ENCODE data around the gene MAGI2.

DNA sequence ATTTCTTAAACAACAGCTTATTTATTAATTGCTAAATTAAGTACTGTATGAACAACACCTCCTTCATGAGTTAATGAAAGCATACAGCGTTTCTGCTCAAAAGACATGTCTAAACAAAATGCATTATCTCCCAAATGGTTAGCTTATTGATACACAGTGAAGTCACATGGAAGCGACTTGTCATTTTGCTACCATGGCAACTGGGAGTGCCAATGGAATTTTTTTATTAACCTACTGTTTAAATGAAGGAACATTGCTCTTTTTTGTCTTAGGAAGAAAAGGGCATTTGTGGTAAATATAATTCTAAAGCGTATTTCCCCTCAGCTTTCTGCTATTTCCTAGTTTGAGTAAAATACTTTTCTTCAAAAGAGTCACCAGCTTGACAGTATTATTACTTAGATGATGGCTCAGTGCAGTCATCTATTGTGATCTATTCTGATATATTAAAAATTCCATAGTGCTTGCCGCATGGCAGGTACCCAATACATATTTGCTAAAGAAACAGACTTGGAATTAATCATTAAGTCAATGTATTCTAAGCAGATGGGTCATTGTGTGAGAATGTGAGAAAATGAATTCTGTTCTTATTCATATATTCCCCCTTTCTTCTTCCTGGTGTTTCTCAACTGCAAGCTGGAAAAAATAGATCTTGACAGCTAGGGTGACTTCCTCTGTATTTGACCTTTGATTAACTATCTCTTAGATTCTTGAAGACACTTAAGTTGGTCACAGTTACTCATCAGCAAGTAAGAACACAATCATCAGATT, 818.3 kb downstream of the MAGI2 start:
- TF ChIP-seq, protein P1, sequence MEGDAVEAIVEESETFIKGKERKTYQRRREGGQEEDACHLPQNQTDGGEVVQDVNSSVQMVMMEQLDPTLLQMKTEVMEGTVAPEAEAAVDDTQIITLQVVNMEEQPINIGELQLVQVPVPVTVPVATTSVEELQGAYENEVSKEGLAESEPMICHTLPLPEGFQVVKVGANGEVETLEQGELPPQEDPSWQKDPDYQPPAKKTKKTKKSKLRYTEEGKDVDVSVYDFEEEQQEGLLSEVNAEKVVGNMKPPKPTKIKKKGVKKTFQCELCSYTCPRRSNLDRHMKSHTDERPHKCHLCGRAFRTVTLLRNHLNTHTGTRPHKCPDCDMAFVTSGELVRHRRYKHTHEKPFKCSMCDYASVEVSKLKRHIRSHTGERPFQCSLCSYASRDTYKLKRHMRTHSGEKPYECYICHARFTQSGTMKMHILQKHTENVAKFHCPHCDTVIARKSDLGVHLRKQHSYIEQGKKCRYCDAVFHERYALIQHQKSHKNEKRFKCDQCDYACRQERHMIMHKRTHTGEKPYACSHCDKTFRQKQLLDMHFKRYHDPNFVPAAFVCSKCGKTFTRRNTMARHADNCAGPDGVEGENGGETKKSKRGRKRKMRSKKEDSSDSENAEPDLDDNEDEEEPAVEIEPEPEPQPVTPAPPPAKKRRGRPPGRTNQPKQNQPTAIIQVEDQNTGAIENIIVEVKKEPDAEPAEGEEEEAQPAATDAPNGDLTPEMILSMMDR (IDR thresholded peaks at IDR 0.05), result no peak
- TF ChIP-seq POLR2AphosphoS5 (IDR thresholded peaks at IDR 0.05) (no peak), POLR2A (IDR thresholded peaks at IDR 0.05) (no peak)

All from breast epithelium (tissue), 3 donors.